Measurements from ENCODE around the gene DPF1.

DPF1 gene

GRCh38 chr19:38229585-38230073 lies 5.6 kb upstream of the DPF1 start (continued):
- TF ChIP-seq, protein P1, sequence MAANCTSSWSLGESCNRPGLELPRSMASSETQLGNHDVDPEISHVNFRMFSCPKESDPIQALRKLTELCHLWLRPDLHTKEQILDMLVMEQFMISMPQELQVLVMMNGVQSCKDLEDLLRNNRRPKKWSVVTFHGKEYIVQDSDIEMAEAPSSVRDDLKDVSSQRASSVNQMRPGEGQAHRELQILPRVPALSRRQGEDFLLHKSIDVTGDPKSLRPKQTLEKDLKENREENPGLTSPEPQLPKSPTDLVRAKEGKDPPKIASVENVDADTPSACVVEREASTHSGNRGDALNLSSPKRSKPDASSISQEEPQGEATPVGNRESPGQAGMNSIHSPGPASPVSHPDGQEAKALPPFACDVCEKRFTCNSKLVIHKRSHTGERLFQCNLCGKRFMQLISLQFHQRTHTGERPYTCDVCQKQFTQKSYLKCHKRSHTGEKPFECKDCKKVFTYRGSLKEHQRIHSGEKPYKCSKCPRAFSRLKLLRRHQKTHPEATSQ (tag by site-specific recombination; IDR thresholded peaks at IDR 0.05): no peak
- TF ChIP-seq ZNF555 (tag by site-specific recombination; conservative IDR thresholded peaks at IDR 0.05): no peak
- TF ChIP-seq ZNF404 (tag by site-specific recombination; IDR thresholded peaks at IDR 0.05): no peak
- TF ChIP-seq ZFP37 (tag by site-specific recombination; IDR thresholded peaks at IDR 0.05): no peak
- TF ChIP-seq KLF16 (tag by site-specific recombination; IDR thresholded peaks at IDR 0.05): 0 out of 2 replicates have a peak, but pooled peaks have one; percentile 23
- TF ChIP-seq GLIS2 (tag by site-specific recombination; IDR thresholded peaks at IDR 0.05): peak; percentile 40
- TF ChIP-seq, protein P2, sequence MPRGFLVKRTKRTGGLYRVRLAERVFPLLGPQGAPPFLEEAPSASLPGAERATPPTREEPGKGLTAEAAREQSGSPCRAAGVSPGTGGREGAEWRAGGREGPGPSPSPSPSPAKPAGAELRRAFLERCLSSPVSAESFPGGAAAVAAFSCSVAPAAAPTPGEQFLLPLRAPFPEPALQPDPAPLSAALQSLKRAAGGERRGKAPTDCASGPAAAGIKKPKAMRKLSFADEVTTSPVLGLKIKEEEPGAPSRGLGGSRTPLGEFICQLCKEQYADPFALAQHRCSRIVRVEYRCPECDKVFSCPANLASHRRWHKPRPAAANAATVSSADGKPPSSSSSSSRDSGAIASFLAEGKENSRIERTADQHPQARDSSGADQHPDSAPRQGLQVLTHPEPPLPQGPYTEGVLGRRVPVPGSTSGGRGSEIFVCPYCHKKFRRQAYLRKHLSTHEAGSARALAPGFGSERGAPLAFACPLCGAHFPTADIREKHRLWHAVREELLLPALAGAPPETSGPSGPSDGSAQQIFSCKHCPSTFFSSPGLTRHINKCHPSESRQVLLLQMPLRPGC (tag by site-specific recombination; IDR thresholded peaks at IDR 0.05): no peak
- TF ChIP-seq ZSCAN30 (tag by site-specific recombination; IDR thresholded peaks at IDR 0.05): peak; percentile 24; the same call in 1 of the 2 replicates
- TF ChIP-seq ZNF2 (tag by site-specific recombination; IDR thresholded peaks at IDR 0.05): no peak
- TF ChIP-seq ZBTB8A (tag by site-specific recombination; IDR thresholded peaks at IDR 0.05): peak; percentile 93
- peak; percentile 65; the same call in 1 of the 2 replicates for TF ChIP-seq GLIS1 (tag by site-specific recombination; IDR thresholded peaks at IDR 0.05)
- TF ChIP-seq ZNF433 (tag by site-specific recombination; IDR thresholded peaks at IDR 0.05; ENCODE audit: low read depth): no peak
- no peak for TF ChIP-seq AEBP2 (tag by site-specific recombination; IDR thresholded peaks at IDR 0.05; ENCODE audit: borderline replicate concordance)
- no peak for TF ChIP-seq ZNF654 (tag by site-specific recombination; IDR thresholded peaks at IDR 0.05; ENCODE audit: low read depth)
- peak; percentile 49 for TF ChIP-seq PATZ1 (tag by site-specific recombination; IDR thresholded peaks at IDR 0.05)
- no peak for TF ChIP-seq ZNF624 (tag by site-specific recombination; IDR thresholded peaks at IDR 0.05)
- no peak for TF ChIP-seq ZNF837 (tag by site-specific recombination; IDR thresholded peaks at IDR 0.05)
- peak; percentile 88 for TF ChIP-seq KLF9 (tag by site-specific recombination; IDR thresholded peaks at IDR 0.05; ENCODE audit: low read depth)
- TF ChIP-seq ZNF776 (tag by site-specific recombination; IDR thresholded peaks at IDR 0.05; ENCODE audit: borderline replicate concordance): no peak
- peak; percentile 53; the same call in 1 of the 2 replicates for TF ChIP-seq ZBTB10 (tag by site-specific recombination; IDR thresholded peaks at IDR 0.05)
- TF ChIP-seq, protein P3, sequence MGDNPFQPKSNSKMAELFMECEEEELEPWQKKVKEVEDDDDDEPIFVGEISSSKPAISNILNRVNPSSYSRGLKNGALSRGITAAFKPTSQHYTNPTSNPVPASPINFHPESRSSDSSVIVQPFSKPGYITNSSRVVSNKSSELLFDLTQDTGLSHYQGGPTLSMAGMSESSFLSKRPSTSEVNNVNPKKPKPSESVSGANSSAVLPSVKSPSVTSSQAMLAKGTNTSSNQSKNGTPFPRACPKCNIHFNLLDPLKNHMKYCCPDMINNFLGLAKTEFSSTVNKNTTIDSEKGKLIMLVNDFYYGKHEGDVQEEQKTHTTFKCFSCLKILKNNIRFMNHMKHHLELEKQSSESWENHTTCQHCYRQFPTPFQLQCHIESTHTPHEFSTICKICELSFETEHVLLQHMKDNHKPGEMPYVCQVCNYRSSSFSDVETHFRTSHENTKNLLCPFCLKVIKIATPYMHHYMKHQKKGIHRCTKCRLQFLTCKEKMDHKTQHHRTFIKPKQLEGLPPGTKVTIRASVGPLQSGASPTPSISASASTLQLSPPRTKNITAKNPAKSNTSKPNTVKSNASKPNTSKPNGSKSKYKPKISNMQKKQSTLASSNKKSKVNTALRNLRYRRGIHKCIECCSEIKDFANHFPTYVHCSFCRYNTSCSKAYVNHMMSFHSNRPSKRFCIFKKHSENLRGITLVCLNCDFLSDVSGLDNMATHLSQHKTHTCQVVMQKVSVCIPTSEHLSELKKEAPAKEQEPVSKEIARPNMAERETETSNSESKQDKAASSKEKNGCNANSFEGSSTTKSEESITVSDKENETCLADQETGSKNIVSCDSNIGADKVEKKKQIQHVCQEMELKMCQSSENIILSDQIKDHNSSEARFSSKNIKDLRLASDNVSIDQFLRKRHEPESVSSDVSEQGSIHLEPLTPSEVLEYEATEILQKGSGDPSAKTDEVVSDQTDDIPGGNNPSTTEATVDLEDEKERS (tag by site-specific recombination; IDR thresholded peaks at IDR 0.05): no peak
- TF ChIP-seq ZBTB17 (tag by site-specific recombination; IDR thresholded peaks at IDR 0.05): peak; percentile 53
- TF ChIP-seq ZBTB11 (tag by site-specific recombination; conservative IDR thresholded peaks at IDR 0.05; ENCODE audit: low read depth): 0 out of 2 replicates have a peak, but pooled peaks have one; percentile 9
- TF ChIP-seq KLF10 (tag by site-specific recombination; IDR thresholded peaks at IDR 0.05): peak; percentile 94

Data from HEK293 (cell line).